CD4-positive, alpha-beta memory T cell (primary cell): ENCODE results near the gene ACBD4. TPM values are rescaled to one million over a fixed set of nuclear protein-coding genes. Genes with fewer than 3 reads are reported as not detected.

ENCODE experiments used
- CTCF ChIA-PET: fragments of 350-600 bp; sonication (Branson Sonifier 250); formaldehyde crosslinking; loops from one replicate; lab custom pipeline; 2021; ENCODE audit warnings: inconsistent platforms; ENCODE audit not compliant: partially characterized antibody; lab: Charles Lee
- POLR2A ChIA-PET: fragments of 350-600 bp; sonication (Branson Sonifier 250); formaldehyde crosslinking; loops from one replicate; lab custom pipeline; 2021; ENCODE audit not compliant: partially characterized antibody; lab: Charles Lee
- DNase-seq, 5 donors: peaks; one replicate each; pipeline versions ENCODE4 v3.0.0 to v3.0.0-alpha.2; 2020 to 2022; ENCODE audit warnings: mixed read lengths in 1 of 5
- H3K27ac ChIP-seq: one replicate; pipeline ENCODE4 v1.7.0; 2013; ENCODE audit warnings: low read depth, low read length
- H3K27me3 ChIP-seq: 2 replicates; pipeline ENCODE4 v1.7.0; 2013; ENCODE audit warnings: mild to moderate bottlenecking, low read length, moderate library complexity; ENCODE audit not compliant: insufficient read depth
- H3K36me3 ChIP-seq: 2 replicates; pipeline ENCODE4 v1.7.0; 2013; ENCODE audit warnings: mild to moderate bottlenecking, low read length, moderate library complexity; ENCODE audit not compliant: insufficient read depth
- H3K4me1 ChIP-seq: 2 replicates; pipeline ENCODE4 v1.7.0; 2013; ENCODE audit warnings: mild to moderate bottlenecking, low read length, moderate library complexity; ENCODE audit not compliant: insufficient read depth
- H3K4me3 ChIP-seq, 2 donors: one replicate each; pipeline ENCODE4 v1.7.0; 2013; ENCODE audit warnings: low read length in 2 of 2, mild to moderate bottlenecking in 1 of 2
- H3K9me3 ChIP-seq, 2 donors: one replicate each; pipeline ENCODE4 v1.7.0; 2013; ENCODE audit warnings: low read length in 2 of 2, control low read depth in 1 of 2; ENCODE audit not compliant: control insufficient read depth in 1 of 2
- H3K27ac Mint-ChIP-seq, 7 donors: one replicate each; pipeline ENCODE4 v1.8.0; 2020 to 2021; ENCODE audit warnings: mixed read lengths in 7 of 7, mild to moderate bottlenecking in 6 of 7, inconsistent platforms in 3 of 7, moderate library complexity in 3 of 7
- H3K27me3 Mint-ChIP-seq, 2 donors: one replicate each; pipeline ENCODE4 v1.8.0; 2020 to 2021; ENCODE audit warnings: mixed read lengths in 2 of 2
- H3K36me3 Mint-ChIP-seq, 2 donors: one replicate each; pipeline ENCODE4 v1.8.0; 2020 to 2021; ENCODE audit warnings: mixed read lengths in 2 of 2, inconsistent platforms in 1 of 2, mild to moderate bottlenecking in 1 of 2
- H3K4me1 Mint-ChIP-seq, 4 donors: one replicate each; pipeline ENCODE4 v1.8.0; 2020 to 2021; ENCODE audit warnings: mixed read lengths in 4 of 4, mild to moderate bottlenecking in 1 of 4
- H3K4me3 Mint-ChIP-seq, 8 donors: one replicate each; pipeline ENCODE4 v1.8.0; 2020 to 2021; ENCODE audit warnings: mixed read lengths in 8 of 8, mild to moderate bottlenecking in 7 of 8, moderate library complexity in 6 of 8, inconsistent platforms in 3 of 8
- H3K9me3 Mint-ChIP-seq, 8 donors: one replicate each; pipeline ENCODE4 v1.8.0; 2020 to 2021; ENCODE audit warnings: mixed read lengths in 8 of 8, mild to moderate bottlenecking in 5 of 8, inconsistent platforms in 3 of 8, moderate library complexity in 1 of 8
- intact Hi-C: fragments of 100-400 bp; cut with micrococcal nuclease; formaldehyde crosslinking; loops from one replicate; pipeline ENCODE4 v1.15.1; 2023
- polyA plus RNA-seq, 2 donors: library from polyadenylated mRNA; unstranded; fragments of 300-500 nt; fragmentation: Illumina TruSeq; gene quantifications; one replicate each; pipeline ENCODE4 v1.2.3, GENCODE V29; 2021
- total RNA-seq, 2 experiments: library from RNA; stranded (reverse); gene quantifications; one replicate each; pipeline ENCODE4 v1.2.3, GENCODE V29; 2021

ACBD4 gene
- total and polyA plus RNA-seq, 4 experiments from 2014 or later = 10.3 to 48.1 (median 26.2) TPM

DNA sequence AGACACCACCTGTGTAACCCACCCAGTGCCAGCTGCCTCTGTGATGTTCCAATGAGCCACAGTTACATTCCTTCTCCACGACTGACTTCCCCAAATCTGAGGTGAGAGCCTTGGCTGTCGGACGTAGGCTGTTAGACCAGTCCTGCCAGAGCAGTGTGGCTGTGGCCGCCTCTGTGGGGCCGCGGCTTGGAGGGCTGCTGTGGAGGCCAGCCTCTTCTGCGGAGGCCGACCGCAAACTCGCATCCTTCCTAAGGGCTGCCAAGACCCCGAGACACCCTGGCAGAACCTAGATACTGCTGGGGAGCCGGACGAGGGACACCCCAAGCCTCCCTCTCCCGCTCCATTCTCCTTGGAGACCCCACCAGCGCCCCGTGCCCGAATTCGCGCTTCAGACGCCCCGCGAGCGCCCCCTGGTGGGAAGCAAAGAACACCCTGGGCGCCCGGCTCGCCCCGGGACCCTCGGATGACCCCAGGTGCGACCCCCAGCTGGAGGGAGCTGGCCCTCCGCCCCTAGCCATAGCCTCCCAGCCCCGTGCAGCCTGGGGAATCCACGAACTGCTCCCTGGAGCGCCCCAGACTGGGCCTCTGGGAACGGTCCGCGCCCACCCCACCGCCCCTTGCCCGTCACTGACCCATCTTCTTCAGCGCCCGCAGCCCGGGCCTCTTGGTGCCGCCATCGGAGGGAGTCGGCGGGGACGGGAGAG lies 3.7 kb upstream of the ACBD4 start:
- peak in 4 of 5 donors; percentile 34 to 53 (median 40) for DNase-seq
- peaks cover 9 to 32% (median 16%) of the 10 kb centered on the region in 4 donors for H3K4me1 Mint-ChIP-seq
- Histone ChIP-seq H3K27me3 (no peaks in the 10 kb centered on the region), H3K9me3 (no peaks in the 10 kb centered on the region), H3K27ac (peak overlapping the region; percentile 92), H3K36me3 (no peaks in the 10 kb centered on the region), H3K4me1 (peaks cover 21% of the 10 kb centered on the region), H3K4me3 (peak overlapping the region in 1 of 2 donors; percentile 65)
- H3K4me3 Mint-ChIP-seq = peak overlapping the region; percentile 53 to 78 (median 64)
- intact Hi-C loops = loop anchor here (1.0 to 2.0 kb wide), 3 partner anchors 70 to 356 kb away; partner anchors contain the start of gene NMT1
- POLR2A ChIA-PET = interaction anchor here (0.7 to 9.3 kb wide), 3 partner anchors 18 to 81 kb away, joined by 3 to 243 read pairs (median 3); partner anchors contain the start of genes HEXIM1 and NMT1
- H3K27ac Mint-ChIP-seq = peak overlapping the region in 3 of 7 donors; percentile 7 to 29 (median 18)
- H3K27me3 Mint-ChIP-seq = no peaks in the 10 kb centered on the region
- no peaks in the 10 kb centered on the region for H3K9me3 Mint-ChIP-seq
- peaks cover 0 to 7% of the 10 kb centered on the region in 2 donors for H3K36me3 Mint-ChIP-seq
- CTCF ChIA-PET = interaction anchor here (8.7 to 14.3 kb wide), 2 partner anchors 22 to 66 kb away, joined by 300 to 552 read pairs; partner anchors contain the start of genes HEXIM1 and HEXIM2

DNA sequence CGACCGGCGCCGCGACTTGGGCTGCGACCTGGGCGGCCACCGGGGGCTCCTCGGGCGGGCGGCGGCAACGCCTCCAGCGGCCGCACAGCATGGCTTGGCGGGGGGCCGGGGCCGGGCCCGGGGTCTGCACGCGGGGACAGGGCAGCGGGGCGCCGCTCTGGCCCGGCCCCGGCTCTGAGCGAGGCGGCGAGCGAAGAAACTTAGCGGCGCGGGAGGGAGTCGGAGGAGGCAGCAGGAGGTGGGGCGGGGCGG lies 3.2 kb upstream of the ACBD4 start, which contains the start of gene PLCD3:
Gene PLCD3 (minus strand): TSS at position 196 of the 252 bp plus-strand sequence. CDS start 105 bp downstream, at position 91.
- Histone ChIP-seq H3K36me3 (no peaks in the 10 kb centered on the region), H3K27ac (peak within 1 kb of the TSS; percentile 92), H3K27me3 (no peaks in the 10 kb centered on the region), H3K4me3 (peak within 1 kb of the TSS; percentile 65 to 86), H3K9me3 (no peaks in the 10 kb centered on the region), H3K4me1 (peaks cover 25% of the 10 kb centered on the region)
- ChIA-PET POLR2A (interaction anchor here (1.0 to 9.3 kb wide), 2 partner anchors 17 to 71 kb away, joined by 4 to 243 read pairs; partner anchors contain the start of genes HEXIM1 and NMT1), CTCF (interaction anchor here (8.7 to 14.3 kb wide), 2 partner anchors 22 to 66 kb away, joined by 300 to 552 read pairs; partner anchors contain the start of genes HEXIM1 and HEXIM2)
- peak within 1 kb of the TSS; percentile 89 to 93 (median 92) for H3K4me3 Mint-ChIP-seq
- H3K27ac Mint-ChIP-seq = peak within 1 kb of the TSS; percentile 80 to 96 (median 95)
- H3K9me3 Mint-ChIP-seq = no peaks in the 10 kb centered on the region
- H3K4me1 Mint-ChIP-seq = peaks cover 9 to 35% (median 16%) of the 10 kb centered on the region in 4 donors
- DNase-seq = no peak
- H3K27me3 Mint-ChIP-seq = no peaks in the 10 kb centered on the region
- intact Hi-C loops = loop anchor here (1.0 to 2.0 kb wide), 3 partner anchors 71 to 357 kb away; partner anchors contain the start of gene NMT1
- H3K36me3 Mint-ChIP-seq = peaks cover 0 to 7% of the 10 kb centered on the region in 2 donors

DNA sequence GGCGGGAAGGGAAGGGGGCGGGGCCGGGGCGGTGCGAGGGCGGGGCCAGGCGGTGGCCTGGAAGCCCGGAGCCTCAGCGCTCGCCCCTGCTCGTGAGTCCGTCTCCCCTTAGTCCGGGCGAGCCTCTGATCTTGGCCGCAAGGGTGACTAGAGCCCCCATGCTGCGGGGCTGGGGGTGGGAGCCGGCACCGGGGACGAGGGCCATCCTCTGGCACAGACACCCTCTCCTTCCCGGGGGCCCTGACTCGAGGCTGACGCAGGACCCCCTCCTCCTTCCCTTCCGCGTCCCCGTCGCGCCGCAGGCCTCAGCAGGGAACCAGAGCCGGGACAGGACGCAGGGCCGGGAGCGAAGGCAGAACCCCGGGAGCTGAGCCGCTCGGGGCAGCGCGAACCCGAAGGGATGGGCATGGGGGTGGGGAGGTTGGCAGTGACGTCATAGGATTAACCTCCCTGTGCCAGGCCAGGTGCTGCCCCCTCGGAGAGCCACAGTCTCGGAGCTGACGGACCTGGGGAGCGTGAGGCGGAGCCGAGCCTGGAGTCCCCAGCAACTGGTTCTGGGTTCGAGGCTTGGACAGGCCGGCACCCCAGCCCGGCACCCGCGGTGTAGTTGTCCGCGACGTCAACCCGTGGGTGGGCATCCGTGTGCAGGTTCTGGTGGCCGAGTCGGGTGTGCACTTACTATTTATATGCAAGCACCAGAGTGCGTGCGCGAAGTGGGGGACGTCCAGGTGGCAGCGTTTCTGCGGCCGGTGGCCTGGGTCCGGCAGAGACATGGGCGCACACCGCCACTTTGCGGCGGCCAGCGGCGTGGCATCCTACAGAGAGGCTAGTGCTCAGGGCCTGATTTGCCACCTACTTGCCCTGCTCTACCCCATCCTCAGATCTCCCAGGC lies 2.7 kb upstream of the ACBD4 start:
- Mint-ChIP-seq H3K27me3 (no peaks in the 10 kb centered on the region), H3K27ac (peak overlapping the region; percentile 80 to 96 (median 95)), H3K36me3 (peaks cover 0 to 7% of the 10 kb centered on the region in 2 donors), H3K9me3 (no peaks in the 10 kb centered on the region), H3K4me1 (peaks cover 9 to 37% (median 16%) of the 10 kb centered on the region in 4 donors), H3K4me3 (peak overlapping the region; percentile 89 to 93 (median 92))
- CTCF ChIA-PET = interaction anchor here (1.1 to 14.3 kb wide), 6 partner anchors 21 to 65 kb away, joined by 3 to 552 read pairs (median 6); partner anchors contain the start of genes HEXIM1 and HEXIM2
- Histone ChIP-seq H3K36me3 (no peaks in the 10 kb centered on the region), H3K4me3 (peak overlapping the region; percentile 65 to 86), H3K4me1 (peaks cover 25% of the 10 kb centered on the region), H3K27ac (peak overlapping the region; percentile 92), H3K9me3 (no peaks in the 10 kb centered on the region), H3K27me3 (no peaks in the 10 kb centered on the region)
- intact Hi-C loops = loop anchor here (1.0 to 2.0 kb wide), 3 partner anchors 72 to 358 kb away; partner anchors contain the start of gene NMT1
- POLR2A ChIA-PET = interaction anchor here (0.6 to 9.3 kb wide), 4 partner anchors 17 to 284 kb away, joined by 3 to 243 read pairs (median 4); partner anchors contain the start of genes HEXIM1, HEXIM2 and NMT1
- peak; percentile 75 to 81 (median 75) for DNase-seq

DNA sequence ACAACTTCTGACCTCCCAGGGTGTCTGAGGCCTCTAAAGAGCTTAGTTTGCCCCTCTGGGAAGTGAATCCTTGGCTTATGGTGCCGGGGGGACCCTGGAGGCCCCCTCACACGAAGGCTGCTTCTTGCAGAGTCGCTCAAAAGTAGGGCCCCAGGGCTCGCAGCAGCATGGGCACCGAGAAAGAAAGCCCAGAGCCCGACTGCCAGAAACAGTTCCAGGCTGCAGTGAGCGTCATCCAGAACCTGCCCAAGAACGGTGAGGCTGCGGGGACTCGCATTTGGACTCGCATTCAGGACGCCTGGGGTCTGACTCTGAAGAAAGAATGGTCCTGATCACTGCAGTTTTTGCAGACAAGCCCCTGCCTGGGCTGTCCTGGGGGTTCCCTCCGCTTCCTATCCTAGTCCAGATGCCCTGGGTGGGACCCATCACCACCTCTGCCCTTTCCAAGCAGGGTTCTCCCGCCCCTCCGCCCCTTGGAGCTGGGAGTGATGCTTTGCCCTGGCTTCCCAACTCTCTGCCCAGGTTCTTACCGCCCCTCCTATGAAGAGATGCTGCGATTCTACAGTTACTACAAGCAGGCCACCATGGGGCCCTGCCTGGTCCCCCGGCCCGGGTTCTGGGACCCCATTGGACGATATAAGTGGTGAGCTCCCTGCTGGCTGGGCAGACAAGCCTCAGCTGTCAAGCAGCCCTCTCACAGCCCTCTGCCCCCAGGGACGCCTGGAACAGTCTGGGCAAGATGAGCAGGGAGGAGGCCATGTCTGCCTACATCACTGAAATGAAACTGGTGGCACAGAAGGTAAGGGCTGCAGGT lies 698 bp downstream of the ACBD4 start:
- POLR2A ChIA-PET = interaction anchor here (0.6 to 9.3 kb wide), 18 partner anchors 8 to 237 kb away, joined by 3 to 243 read pairs (median 5); partner anchors contain the start of genes EFTUD2, FMNL1, HEXIM1 and HEXIM2
- no peaks in the 10 kb centered on the region for H3K27me3 Mint-ChIP-seq
- H3K4me1 Mint-ChIP-seq = peaks cover 13 to 44% (median 21%) of the 10 kb centered on the region in 4 donors
- Histone ChIP-seq H3K27me3 (no peaks in the 10 kb centered on the region), H3K9me3 (no peaks in the 10 kb centered on the region), H3K36me3 (no peaks in the 10 kb centered on the region), H3K27ac (peak overlapping the region; percentile 70), H3K4me3 (peak overlapping the region; percentile 90 to 92), H3K4me1 (peaks cover 29% of the 10 kb centered on the region)
- H3K4me3 Mint-ChIP-seq = peak overlapping the region; percentile 84 to 94 (median 90)
- intact Hi-C loops = loop anchor here (1.0 kb wide), 4 partner anchors 12 to 62 kb away; partner anchors contain the start of genes HEXIM1 and HEXIM2
- CTCF ChIA-PET = interaction anchor here (0.6 to 14.3 kb wide), 55 partner anchors 11 to 361 kb away, joined by 3 to 552 read pairs (median 5); partner anchors contain the start of genes FMNL1, HEXIM1, HEXIM2 and MAP3K14
- H3K36me3 Mint-ChIP-seq = peaks cover 0 to 10% of the 10 kb centered on the region in 2 donors
- peak overlapping the region; percentile 86 to 94 (median 91) for H3K27ac Mint-ChIP-seq
- no peaks in the 10 kb centered on the region for H3K9me3 Mint-ChIP-seq
- peak in 2 of 5 donors; percentile 12 to 36 for DNase-seq

DNA sequence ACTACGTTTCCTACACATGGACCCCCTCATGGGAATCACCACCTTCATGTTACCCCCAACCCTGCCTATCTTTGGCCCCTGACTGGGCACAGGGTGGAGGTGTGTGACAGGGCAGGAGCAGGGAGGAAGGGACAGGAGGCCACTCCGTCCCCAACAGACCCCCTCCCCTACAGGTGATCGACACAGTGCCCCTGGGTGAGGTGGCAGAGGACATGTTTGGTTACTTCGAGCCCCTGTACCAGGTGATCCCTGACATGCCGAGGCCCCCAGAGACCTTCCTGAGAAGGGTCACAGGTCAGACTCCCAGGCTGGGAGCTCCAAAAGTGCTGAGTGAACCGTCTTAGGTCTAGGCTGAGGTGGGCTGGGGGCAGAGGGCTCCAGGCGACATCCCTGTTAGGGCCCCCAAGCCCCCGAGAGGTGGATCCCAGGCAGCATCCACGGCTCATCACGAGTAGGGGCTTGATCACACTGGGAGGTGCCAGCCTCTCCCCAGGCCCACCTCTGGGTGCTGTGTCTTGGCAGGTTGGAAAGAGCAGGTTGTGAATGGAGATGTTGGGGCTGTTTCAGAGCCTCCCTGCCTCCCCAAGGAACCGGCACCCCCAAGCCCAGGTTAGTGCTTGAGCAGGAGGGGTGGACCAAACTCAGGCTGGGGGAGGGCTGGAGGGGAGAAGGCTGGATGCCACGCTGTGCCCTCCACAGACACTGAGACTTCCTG lies 1.5 kb downstream of the ACBD4 start:
- Histone ChIP-seq H3K4me1 (peaks cover 31% of the 10 kb centered on the region), H3K4me3 (no peak overlapping the region), H3K27me3 (no peaks in the 10 kb centered on the region), H3K27ac (no peak overlapping the region), H3K9me3 (no peaks in the 10 kb centered on the region), H3K36me3 (no peaks in the 10 kb centered on the region)
- no peak for DNase-seq
- Mint-ChIP-seq H3K4me1 (peaks cover 15 to 48% (median 27%) of the 10 kb centered on the region in 4 donors), H3K27ac (peak overlapping the region in 3 of 7 donors; percentile 10 to 89 (median 78)), H3K9me3 (no peaks in the 10 kb centered on the region), H3K4me3 (peak overlapping the region in 4 of 8 donors; percentile 82 to 94 (median 87)), H3K36me3 (peaks cover 0 to 10% of the 10 kb centered on the region in 2 donors), H3K27me3 (no peaks in the 10 kb centered on the region)
- intact Hi-C loops = no loop called here
- ChIA-PET POLR2A (interaction anchor here (3.0 to 9.3 kb wide), 2 partner anchors 13 to 24 kb away, joined by 41 to 243 read pairs; partner anchors contain the start of genes HEXIM1 and HEXIM2), CTCF (interaction anchor here (1.6 to 14.3 kb wide), 4 partner anchors 17 to 61 kb away, joined by 8 to 552 read pairs (median 158); partner anchors contain the start of genes HEXIM1 and HEXIM2)
